ENCODE measurements around the gene HS2ST1.
"Not testable (repeated sequence)": the region's sequence is repeated elsewhere in the genome, so short reads cannot be mapped to it uniquely, and the experiment has no call there.

The HS2ST1 gene

DNA sequence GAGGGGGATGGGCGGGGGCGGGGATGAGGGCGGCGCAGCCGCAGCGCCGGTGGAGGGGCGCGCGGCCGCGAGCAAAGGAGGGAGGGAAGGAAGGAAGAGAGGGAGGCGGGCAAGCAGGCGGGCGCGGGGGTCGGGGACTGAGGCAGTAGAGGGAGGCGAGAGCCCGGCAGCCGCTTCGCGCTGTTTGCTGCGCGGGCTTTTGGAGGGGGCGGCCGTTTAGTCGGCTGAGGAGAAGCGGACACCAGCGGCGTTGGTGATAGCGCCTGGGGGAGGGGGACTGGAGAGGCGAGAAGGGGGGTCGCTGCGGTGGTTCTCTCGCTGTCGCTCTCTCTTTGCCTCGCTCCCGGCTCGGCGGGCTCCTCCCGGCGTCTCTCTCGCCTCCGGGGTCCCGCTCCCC lies at the start of gene HS2ST1:
Gene HS2ST1 (plus strand): TSS at position 35 of the 397 bp plus-strand sequence.
- DNase-seq: no peak

DNA sequence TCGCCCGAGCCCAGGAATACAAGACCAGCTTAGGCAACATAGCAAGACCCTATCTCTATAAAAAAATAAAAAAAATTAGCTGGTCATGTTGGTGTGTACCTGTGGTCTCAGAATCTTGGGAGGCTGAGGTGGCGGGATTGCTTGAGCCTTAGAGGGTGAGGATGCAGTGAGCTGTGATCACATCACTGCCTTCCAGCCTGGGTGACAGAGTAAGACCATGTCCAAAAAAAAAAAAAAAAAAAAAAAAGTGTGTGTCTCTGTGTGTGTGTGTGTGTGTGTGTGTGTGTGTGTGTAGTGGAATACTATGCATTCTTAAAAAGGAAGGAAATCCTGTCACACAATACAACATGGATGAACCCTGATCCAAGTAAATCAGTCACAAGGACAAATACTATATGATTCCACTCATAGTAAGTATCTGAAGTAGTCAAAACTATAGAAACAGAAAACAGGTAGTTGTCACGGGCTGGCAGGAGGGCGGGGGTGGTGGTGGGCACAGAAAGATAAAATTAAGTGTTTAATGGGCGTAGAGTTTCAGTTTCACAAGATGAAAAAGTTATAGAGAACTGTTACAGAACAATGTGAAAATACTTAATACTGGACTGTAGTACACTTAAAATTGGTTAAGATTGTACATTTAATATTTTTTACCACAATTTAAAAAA lies 48.3 kb upstream of the HS2ST1 start:
- no peak for DNase-seq

- DNase-seq: no peak
These were observed 47.8 kb upstream of the HS2ST1 start for GRCh38 chr1:86866665-86867064.

GRCh38 chr1:86867278-86867677 lies 47.2 kb upstream of the HS2ST1 start:
- not testable (repeated sequence) for DNase-seq

DNA sequence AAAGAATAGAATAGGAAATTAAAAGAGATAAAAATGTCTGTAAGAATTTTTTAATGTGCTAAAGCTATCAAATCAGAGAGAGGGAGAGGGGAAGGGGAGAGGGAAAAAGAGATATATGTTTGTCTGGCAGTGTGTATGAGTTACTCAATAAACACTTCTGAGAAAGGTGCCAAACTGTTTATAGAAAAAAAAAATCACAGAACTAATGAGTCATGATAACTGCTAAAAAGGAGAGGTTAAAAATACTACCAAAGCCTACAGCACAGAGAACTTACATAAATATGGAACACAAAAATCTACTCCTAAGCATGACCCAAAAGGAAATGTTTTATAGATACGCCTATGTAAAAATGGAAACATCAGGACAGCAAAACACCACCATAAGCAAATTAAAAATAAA lies 46.0 kb upstream of the HS2ST1 start:
- no peak for DNase-seq

DNA sequence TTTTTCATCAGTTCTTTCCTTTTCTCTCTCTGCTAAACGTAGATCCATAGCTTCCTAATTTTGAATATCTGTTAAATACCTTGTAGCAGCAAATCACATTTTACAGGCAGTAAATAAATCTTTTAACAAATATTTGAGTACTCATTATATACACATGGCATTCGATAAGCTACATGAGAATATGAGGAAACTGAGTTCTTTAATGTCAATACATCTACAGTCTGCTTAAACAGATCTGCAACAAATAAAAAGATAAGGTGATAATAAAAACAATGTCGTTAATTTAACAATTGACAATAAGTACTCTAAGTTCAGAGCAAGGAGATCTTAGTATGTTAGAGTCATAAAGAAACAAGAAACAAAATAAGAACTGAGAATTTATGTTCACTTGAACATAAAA lies 43.4 kb upstream of the HS2ST1 start:
- DNase-seq: no peak

DNA sequence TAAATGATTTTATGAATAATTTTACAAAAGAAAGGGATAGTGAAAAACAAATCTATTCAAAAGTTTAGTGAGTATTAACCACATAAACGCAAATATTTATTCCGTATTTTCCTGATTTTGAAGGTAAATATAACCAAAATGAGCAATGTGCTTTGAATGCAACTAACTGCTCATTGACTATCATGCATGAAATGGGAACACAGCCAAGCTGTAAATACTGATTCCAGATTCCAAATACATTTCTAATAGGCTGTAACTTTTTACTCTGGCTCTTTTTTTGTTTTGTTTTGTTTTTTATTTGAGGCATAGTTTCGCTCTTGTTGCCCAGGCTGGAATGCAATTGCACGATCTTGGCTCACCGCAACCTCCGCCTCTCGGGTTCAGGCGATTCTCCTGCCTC lies 42.3 kb upstream of the HS2ST1 start:
- no peak for DNase-seq

GRCh38 chr1:86875722-86876121 lies 38.7 kb upstream of the HS2ST1 start:
- no peak for DNase-seq

DNA sequence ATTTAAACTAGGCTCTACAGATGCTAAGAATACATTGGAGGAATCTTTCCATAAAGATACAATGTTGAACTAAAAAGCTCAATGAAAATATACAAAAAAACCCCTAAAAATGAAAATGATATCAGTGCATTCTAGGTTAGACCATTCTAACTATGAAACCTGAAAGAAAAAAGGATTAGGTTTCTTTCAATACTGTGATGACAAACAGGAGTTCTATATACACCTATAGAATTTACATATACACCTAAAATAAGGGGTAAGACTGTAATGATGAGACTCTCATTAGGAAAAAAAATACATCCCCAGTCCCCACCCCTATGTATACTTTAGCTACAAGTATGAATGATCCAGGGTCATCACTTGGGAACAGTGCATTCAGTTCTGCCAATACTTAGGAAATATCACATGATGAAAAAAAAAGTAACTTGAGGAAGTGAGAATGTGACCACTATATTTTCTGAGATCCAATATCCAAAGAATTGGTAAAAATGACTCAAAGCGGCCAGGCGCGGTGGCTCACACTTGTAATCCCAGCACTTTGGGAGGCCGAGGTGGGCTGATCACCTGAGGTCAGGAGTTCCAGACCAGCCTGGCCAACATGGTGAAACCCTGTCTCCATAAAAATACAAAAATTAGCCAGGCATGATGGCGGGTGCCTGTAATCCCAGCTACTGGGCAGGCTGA lies 26.8 kb upstream of the HS2ST1 start:
- no peak for DNase-seq

DNA sequence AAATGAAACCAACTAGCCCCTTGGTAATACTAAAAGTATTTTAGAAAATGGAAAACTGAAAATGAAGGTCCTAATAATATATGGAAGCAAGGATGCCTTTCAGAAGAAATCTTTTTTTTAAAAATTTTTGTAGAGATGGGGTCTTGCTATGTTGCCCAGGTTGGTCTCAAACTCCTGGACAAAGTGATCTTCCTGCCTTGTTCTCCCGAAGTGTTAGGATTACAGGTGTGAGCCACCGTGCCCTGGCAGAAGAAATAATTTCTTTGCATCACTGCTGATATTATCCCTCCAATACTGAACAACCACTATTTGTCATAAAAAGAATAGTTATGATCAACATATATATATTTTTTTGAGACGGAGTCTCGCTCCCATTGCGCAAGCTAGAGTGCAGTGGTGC lies 26.1 kb upstream of the HS2ST1 start:
- no peak for DNase-seq

DNA sequence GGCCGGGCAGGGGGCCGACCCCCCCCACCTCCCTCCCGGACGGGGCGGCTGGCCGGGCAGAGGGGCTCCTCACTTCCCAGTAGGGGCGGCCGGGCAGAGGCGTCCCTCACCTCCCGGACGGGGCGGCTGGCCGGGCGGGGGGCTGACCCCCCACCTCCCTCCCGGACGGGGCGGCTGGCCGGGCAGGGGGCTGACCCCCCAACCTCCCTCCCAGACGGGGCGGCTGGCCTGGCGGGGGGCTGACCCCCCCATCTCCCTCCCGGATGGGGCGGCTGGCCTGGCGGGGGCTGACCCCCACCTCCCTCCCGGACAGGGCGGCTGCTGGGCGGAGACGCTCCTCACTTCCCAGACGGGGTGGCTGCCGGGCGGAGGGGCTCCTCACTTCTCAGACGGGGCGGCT lies 15.0 kb upstream of the HS2ST1 start:
- DNase-seq: not testable (repeated sequence)

GRCh38 chr1:86905875-86906274 lies 8.6 kb upstream of the HS2ST1 start:
- no peak for DNase-seq

- no peak for DNase-seq
These were observed 8.0 kb upstream of the HS2ST1 start for GRCh38 chr1:86906419-86906818.

DNA sequence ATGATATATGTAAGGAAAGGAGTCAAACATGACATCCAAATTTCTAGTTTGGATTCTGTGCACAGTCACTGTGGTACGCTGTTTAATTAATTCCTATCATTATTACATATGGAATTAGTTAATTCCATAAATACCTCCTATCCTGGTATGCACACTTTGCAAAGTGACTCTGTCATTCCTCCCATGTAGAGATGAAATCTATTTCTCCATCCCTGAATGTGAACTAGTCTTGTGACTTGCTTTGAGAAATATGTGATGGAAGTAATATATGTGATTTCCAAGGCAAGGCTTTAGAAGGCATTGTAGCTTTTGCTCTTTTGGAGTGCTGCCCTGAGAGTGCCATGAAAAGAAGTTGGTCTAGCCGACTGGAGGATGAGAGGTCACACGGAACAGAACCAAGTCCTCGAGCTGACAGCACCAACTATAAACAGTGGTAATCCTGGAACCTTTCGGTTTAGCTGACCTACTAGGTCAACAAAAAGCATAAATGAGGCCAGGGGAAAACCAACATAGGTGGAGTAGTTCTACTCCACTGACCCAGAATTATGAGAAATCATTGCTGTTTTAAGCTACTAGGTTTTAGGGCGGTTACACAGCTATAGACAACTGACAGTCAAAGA lies 2.0 kb upstream of the HS2ST1 start:
- DNase-seq: no peak

DNA sequence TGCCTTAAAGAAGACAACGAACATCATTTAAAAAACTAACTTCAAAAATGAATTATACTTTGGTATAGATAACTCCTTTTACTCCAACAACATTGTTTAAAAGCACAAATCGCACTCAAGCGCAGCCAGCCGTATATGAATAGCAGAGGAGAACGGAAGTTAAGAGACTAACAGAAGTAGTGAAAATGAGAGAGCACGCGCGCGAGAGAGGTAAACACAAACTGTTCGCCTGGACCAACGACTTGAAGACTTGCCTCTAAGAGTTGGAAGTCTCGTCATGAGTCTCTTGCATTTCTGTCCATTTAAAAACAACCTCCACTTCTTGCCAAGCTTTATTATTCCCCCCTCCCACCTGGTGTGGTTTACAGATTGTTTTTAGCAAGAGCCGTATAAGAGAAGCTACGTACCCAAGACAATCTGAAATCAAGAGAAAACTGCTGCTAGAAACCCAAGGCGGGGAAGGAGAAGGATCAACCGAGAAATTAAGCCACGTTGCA lies 988 bp upstream of the HS2ST1 start:
- no peak for DNase-seq

- peak; percentile 100 for DNase-seq
These were observed 387 bp upstream of the HS2ST1 start, which contains the start of gene SELENOF for GRCh38 chr1:86913896-86914600. Gene SELENOF, minus strand, starts transcription at chr1:86914126. Its CDS starts 15 bp downstream, at chr1:86914111.

DNA sequence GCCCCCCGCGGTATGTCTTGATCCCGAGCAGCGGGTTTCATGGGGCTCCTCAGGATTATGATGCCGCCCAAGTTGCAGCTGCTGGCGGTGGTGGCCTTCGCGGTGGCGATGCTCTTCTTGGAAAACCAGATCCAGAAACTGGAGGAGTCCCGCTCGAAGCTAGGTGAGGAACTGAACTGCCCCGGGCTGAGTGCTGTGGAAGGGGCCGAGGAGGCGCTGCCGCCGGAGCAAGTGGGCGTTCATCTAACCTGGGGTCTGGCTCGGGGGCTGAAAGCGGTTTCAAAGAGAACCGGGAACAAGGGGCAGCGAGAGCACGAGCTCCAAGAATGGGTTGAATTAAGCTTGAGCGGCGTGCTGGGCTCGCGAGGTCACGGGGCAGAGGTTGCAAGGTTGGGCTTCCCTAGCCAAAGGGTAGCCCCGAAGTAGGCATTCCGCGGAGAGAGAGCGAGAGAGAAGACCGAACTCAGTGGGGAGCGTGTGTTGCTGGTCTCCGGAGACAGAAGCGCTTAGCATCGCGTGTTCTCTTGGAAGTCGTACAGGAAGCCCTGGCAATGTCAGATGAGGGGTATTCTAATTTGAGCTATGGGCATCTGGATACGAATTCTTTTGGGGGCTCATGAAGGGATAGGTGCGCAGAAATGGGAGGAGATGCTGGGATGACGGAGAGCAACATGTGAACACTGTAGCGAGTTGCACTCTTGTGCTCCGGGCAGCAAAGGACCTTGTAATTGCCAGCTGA lies 732 bp downstream of the HS2ST1 start:
- peak; percentile 88 for DNase-seq

DNA sequence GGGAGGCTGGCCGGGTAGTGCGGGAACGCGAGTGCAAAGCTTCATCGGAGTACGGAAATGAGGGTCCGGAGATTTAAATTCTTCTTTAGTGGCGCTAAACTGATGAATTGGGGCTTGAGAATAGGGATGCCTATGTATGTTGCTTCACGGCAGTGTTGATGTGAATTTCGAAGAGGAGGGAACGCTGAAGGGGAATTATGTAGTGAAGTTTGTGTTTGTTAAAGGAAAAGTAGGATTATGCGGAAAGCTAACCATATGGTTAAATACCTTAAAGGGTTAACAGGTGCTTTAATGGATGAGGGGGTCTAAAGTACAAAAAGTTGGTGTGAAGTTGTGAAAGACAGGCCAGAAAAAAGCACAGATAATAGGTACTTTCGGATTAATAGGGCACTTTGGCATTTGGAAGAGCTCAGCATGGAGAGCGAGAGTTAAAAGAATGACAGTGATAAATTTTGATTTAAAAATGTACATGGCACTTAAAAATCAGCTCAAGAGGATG lies 1.4 kb downstream of the HS2ST1 start:
- no peak for DNase-seq

DNA sequence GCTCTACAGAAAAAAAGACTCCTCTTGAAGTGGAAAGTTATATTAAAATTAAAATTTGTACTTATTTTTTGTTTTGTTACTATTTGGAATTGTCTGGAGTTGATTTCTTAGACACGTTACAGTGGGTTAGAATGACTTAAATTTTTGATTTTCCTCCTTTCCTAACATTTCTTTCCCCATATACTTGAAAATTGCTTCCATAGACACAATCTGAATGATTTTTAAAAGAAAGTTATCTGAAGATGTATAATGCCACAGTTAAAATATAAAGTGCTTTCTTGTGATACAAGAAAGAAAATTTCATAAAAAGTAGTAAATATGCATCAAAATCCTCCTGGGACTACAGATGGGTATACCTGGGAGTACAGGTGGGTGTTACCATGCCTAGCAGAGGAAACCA lies 2.3 kb downstream of the HS2ST1 start:
- DNase-seq: no peak

- DNase-seq: no peak
These were observed 8.0 kb downstream of the HS2ST1 start for GRCh38 chr1:86922445-86922844.

DNA sequence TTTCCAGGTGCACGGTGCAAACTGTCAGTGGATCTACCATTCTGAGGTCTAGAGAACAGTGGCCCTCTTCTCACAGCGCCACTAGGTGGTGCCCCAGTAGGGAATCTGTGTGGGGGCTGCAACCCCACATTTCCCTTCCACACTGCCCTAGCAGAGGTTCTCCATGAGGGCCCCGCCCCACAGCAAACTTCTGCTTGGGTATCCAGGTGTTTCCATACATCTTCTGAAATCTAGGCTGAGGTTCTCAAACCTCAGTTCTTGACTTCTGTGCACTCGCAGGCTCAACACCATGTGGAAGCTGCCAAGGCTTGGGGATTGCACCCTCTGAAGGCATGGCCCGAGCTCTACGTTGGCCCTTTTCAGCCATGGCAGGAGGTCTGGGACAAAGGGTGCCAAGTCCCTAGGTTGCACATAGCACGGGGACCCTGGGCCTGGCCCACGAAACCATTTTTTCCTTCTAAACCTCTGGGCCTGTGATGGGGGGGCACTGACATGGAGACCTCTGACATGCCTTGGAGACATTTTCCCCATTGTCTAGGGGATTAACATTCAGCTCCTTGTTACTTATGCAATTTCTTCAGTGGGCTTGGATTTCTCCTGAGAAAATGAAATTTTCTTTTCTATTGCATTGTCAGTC lies 10.0 kb downstream of the HS2ST1 start:
- DNase-seq: no peak

- no peak for DNase-seq
These were observed 11.3 kb downstream of the HS2ST1 start for GRCh38 chr1:86925742-86926141.

Data from eye (tissue), 1 donor.